ENCODE measurements around the gene ARL6IP4.
"Not testable (repeated sequence)": the region's sequence is repeated elsewhere in the genome, so short reads cannot be mapped to it uniquely, and the experiment has no call there.

ARL6IP4 gene

DNA sequence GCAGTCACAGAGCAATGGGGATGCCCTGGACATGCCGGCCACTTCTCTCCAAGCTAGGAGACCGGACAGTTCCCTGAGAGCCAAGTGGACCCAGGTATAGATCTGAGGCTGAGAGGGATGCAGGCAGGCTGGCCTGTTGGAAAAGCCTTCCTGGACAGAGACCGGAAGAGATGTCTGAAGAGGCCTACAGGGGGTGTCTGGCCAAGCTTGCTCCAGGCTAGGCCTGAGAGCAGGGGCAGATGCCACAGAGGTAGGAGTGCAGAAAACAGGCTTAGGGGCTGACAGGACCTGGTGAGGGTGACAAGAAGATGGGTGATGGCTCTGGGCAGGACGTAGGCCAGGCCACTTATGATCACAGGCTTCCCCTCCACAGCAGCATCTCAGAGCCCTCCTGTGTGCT is 30.2 kb downstream of the ARL6IP4 start:
- DNase-seq (ENCODE audit: low read depth, low spot score), result no peak

- no peak for DNase-seq (ENCODE audit: low read depth, low spot score)
Measured at GRCh38 chr12:123011701-123012100, 31.2 kb downstream of the ARL6IP4 start.

DNA sequence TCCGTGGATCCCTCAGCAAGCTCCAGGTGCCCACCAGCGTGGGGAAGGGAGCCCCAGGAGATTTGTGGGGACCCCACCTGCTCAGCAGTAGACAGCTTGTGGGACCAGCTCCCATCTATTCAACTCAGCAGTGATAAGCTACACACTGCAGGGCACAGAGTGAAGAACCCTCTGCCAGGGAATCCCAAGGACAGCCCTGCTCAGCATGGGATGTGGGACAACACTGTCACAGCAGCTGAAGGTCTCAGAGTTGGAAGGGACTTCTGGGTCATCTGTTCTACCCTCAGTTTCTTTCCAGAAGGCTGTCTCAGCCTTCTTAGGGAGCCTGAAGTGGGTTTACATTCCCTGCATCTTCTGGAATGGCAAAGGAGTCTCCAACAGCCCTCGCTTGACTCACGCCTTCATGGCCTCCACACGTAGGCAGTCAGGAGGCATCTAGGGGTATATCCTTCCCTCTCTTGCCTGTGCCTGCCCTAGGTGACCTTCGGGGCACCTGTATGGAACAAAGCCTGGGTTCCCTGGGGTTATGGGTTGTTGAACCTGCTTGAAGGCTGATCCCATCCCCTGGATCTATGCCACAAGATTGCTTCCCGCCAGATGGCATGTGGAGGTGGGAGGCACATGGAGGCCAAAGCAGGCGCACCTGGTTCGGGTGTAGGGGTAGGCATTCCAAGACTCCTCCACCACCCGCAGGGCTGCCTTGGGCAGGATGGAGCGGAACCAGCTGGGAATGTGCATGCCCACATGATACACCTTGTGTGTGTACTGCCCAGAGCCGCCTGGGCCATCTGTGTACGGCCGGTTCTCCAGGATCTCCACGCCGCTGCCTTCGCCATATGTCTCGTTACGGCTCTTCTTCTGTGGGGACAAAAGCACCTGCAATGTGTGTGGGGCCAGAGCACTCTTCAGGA is 33.0 kb downstream of the ARL6IP4 start:
- no peak for DNase-seq (ENCODE audit: low read depth, low spot score)

DNA sequence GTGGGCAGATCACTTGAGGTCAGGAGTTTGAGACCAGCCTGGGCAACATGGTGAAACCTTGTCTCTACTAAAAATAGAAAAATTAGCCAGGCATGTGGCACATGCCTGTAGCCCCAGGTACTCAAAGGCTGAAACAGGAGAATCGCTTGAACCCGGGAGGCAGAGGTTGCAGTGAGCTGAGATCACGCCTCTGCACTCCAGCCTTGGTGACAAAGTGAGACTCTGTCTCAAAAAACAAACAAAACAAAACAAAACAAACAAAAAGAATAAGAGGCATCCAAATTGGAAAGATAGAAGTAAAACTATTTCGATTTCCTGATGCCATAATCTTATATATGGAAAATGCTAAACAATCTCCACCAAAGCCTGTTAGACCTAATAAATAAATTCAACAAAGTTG is 34.0 kb downstream of the ARL6IP4 start:
- DNase-seq (ENCODE audit: low read depth, low spot score), result not testable (repeated sequence)

DNA sequence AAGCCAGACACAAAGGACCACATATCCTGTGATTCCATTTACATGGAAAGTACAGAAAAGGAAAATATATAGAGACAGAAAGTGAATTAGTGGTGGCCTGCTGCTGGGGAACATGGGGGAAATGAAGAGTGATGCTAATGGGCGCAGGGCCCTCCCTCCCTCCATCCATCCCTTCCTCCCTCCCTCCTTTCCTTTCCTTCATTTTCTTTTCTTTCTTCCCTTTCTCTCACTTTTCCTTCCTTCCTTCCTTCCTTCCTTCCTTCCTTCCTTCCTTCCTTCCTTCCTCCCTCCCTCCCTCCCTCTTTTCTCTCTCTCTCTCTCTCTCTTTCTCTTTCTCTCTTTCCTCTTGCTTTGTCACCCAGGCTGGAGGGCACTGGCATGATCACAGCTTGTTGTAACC is 37.3 kb downstream of the ARL6IP4 start:
- no peak for DNase-seq (ENCODE audit: low read depth, low spot score)

- DNase-seq (ENCODE audit: low read depth, low spot score), result no peak
Measured at GRCh38 chr12:123019841-123020138, 39.3 kb downstream of the ARL6IP4 start.

- DNase-seq (ENCODE audit: low read depth, low spot score), result no peak
Measured at GRCh38 chr12:123021688-123022604, 41.5 kb downstream of the ARL6IP4 start.

- DNase-seq (ENCODE audit: low read depth, low spot score), result no peak
Measured at GRCh38 chr12:123022846-123023245, 42.4 kb downstream of the ARL6IP4 start.

GRCh38 chr12:123024819-123025391 is 44.4 kb downstream of the ARL6IP4 start:
- DNase-seq (ENCODE audit: low read depth, low spot score), result no peak

GRCh38 chr12:123026094-123026853 is 45.8 kb downstream of the ARL6IP4 start:
- DNase-seq (ENCODE audit: low read depth, low spot score), result no peak

GRCh38 chr12:123027726-123028445 is 47.4 kb downstream of the ARL6IP4 start:
- DNase-seq (ENCODE audit: low read depth, low spot score), result no peak

GRCh38 chr12:123028475-123028874 is 48.0 kb downstream of the ARL6IP4 start:
- no peak for DNase-seq (ENCODE audit: low read depth, low spot score)

DNA sequence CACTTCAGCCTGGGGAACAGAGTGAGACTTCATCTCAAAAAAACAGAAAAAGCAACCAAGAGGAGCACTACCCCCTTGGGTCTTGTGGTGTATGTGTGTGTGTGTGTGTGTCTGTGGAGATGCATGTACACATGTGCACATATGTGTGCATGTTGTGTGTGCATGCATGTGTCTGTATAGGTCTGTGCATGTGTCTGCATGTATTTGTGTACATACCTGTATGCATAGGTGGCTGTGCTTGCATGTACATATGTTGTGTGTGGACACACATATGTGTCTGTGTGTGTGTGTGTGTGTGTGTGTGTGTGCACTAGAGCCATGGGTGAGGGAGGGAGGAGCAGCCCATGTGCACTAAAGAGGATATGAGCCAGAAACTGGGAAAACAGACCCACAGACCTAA is 49.1 kb downstream of the ARL6IP4 start:
- no peak for DNase-seq (ENCODE audit: low read depth, low spot score)

GRCh38 chr12:123030686-123031085 is 50.2 kb downstream of the ARL6IP4 start:
- DNase-seq (ENCODE audit: low read depth, low spot score), result no peak

- DNase-seq (ENCODE audit: low read depth, low spot score), result no peak
Measured at GRCh38 chr12:123031171-123031845, 50.8 kb downstream of the ARL6IP4 start.

Measured in smooth muscle cell of the brain vasculature (primary cell).